GM12872 (cell line): ENCODE data around the gene POU5F2.

Experiments
- CTCF ChIP-seq: IDR thresholded peaks from 3 replicates; pipeline ENCODE4 v1.5.1; 2011; ENCODE audit warnings: low read depth, mild to moderate bottlenecking, low read length, moderate library complexity; ENCODE audit not compliant: insufficient read depth

The POU5F2 gene

GRCh38 chr5:93726595-93726994, 14.8 kb downstream of the POU5F2 start:
- no peak for TF ChIP-seq CTCF

- TF ChIP-seq CTCF = no peak
Measured at GRCh38 chr5:93724791-93725190, 16.6 kb downstream of the POU5F2 start.

GRCh38 chr5:93723681-93724080, 17.7 kb downstream of the POU5F2 start:
- no peak for TF ChIP-seq CTCF

GRCh38 chr5:93723005-93723404, 18.4 kb downstream of the POU5F2 start:
- TF ChIP-seq CTCF = no peak

GRCh38 chr5:93722588-93722987, 18.8 kb downstream of the POU5F2 start:
- no peak for TF ChIP-seq CTCF

GRCh38 chr5:93721511-93721910, 19.9 kb downstream of the POU5F2 start:
- TF ChIP-seq CTCF = no peak

GRCh38 chr5:93721071-93721470, 20.3 kb downstream of the POU5F2 start:
- no peak for TF ChIP-seq CTCF

- TF ChIP-seq CTCF = no peak
Measured at GRCh38 chr5:93717162-93717561, 24.2 kb downstream of the POU5F2 start.
